ENCODE measurements around the gene IMPACT.

DNA sequence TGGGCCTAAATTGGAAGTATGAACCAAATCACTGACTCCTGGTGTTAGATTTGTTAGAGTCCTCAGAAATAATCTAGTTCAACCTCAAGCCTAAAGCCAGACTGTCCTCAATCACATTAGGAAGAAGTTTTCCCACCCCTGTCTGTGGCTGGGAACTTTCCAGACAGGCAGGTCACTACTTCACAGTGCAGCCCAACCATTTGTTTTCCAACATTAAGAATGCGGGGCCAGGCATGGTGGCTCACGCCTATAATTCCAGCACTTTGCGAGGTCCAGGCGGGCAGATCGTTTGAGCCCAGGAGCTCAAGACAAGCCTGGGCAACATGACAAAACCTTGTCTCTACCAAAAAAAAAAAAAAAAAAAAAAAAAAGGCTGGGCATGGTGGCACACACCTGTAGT is 23.4 kb upstream of the IMPACT start:
- TF ChIP-seq SUZ12 (IDR thresholded peaks at IDR 0.05; ENCODE audit: extremely low read depth, insufficient read depth, insufficient read length) (no peak), YY1 (IDR thresholded peaks at IDR 0.05; ENCODE audit: insufficient read depth, insufficient read length) (no peak), ZNF274 (IDR thresholded peaks at IDR 0.05; ENCODE audit: low read depth, low read length) (no peak)
